Astrocyte (in vitro differentiated cells and primary cell): ENCODE results near the gene SNRPA. TPM values are rescaled to one million over a fixed set of nuclear protein-coding genes. Genes with fewer than 3 reads are reported as not detected.

Experiments used
- DNase-seq: peaks from one replicate; pipeline ENCODE4 v3.0.0-alpha.2; 2010; ENCODE audit warnings: low read depth
- FAIRE-seq: peaks from 2 replicates; lab custom pipeline; 2011; peaks lifted over from hg19 to GRCh38; lab: Jason Lieb, UNC
- H2AFZ ChIP-seq: 2 replicates; pipeline ENCODE4 v1.6.0; 2012; ENCODE audit warnings: low read depth, low read length, inconsistent platforms
- H3K27ac ChIP-seq: 2 replicates; pipeline ENCODE4 v1.5.1; 2011; ENCODE audit warnings: low read depth, low read length, inconsistent platforms
- H3K27me3 ChIP-seq: 2 replicates; pipeline ENCODE4 v1.6.0; 2011; ENCODE audit warnings: low read length, inconsistent platforms; ENCODE audit not compliant: insufficient read depth
- H3K36me3 ChIP-seq: 2 replicates; pipeline ENCODE4 v1.5.1; 2011; ENCODE audit warnings: low read length, inconsistent platforms; ENCODE audit not compliant: insufficient read depth
- H3K4me1 ChIP-seq: 2 replicates; pipeline ENCODE4 v1.5.1; 2011; ENCODE audit warnings: low read length, inconsistent platforms; ENCODE audit not compliant: insufficient read depth
- H3K4me2 ChIP-seq: 2 replicates; pipeline ENCODE4 v1.6.0; 2012; ENCODE audit warnings: low read length, inconsistent platforms
- H3K4me3 ChIP-seq: 2 replicates; pipeline ENCODE4 v1.5.1; 2011; ENCODE audit warnings: low read depth, mild to moderate bottlenecking, low read length, inconsistent platforms; ENCODE audit not compliant: insufficient read depth
- H3K79me2 ChIP-seq: 2 replicates; pipeline ENCODE4 v1.6.0; 2012; ENCODE audit warnings: mild to moderate bottlenecking, low read length, inconsistent platforms; ENCODE audit not compliant: insufficient read depth
- H3K9ac ChIP-seq: 2 replicates; pipeline ENCODE4 v1.6.0; 2012; ENCODE audit warnings: mild to moderate bottlenecking, low read length, inconsistent platforms
- H3K9me3 ChIP-seq: 2 replicates; pipeline ENCODE4 v1.5.1; 2012; ENCODE audit warnings: low read depth, mild to moderate bottlenecking, low read length, inconsistent platforms; ENCODE audit not compliant: insufficient read depth
- H4K20me1 ChIP-seq: 2 replicates; pipeline ENCODE4 v1.6.0; 2012; ENCODE audit warnings: low read length, inconsistent platforms; ENCODE audit not compliant: insufficient read depth
- H3K27ac Mint-ChIP-seq: one replicate; pipeline ENCODE4 v1.8.0; 2021; ENCODE audit warnings: mild to moderate bottlenecking, mixed read lengths; ENCODE audit not compliant: unreplicated experiment
- H3K27me3 Mint-ChIP-seq: one replicate; pipeline ENCODE4 v1.8.0; 2021; ENCODE audit warnings: low read depth, mixed read lengths; ENCODE audit not compliant: unreplicated experiment
- H3K36me3 Mint-ChIP-seq: one replicate; pipeline ENCODE4 v1.8.0; 2021; ENCODE audit warnings: low read depth, mixed read lengths; ENCODE audit not compliant: unreplicated experiment
- H3K4me1 Mint-ChIP-seq: one replicate; pipeline ENCODE4 v1.8.0; 2021; ENCODE audit warnings: low read depth, mixed read lengths; ENCODE audit not compliant: unreplicated experiment
- H3K4me3 Mint-ChIP-seq: one replicate; pipeline ENCODE4 v1.8.0; 2021; ENCODE audit warnings: mild to moderate bottlenecking, moderate library complexity, mixed read lengths; ENCODE audit not compliant: unreplicated experiment
- H3K9me3 Mint-ChIP-seq: one replicate; pipeline ENCODE4 v1.8.0; 2021; ENCODE audit warnings: mild to moderate bottlenecking, mixed read lengths; ENCODE audit not compliant: unreplicated experiment
- CTCF ChIP-seq: IDR thresholded peaks from 2 replicates; pipeline ENCODE4 v1.5.1; 2011; ENCODE audit warnings: low read depth, mild to moderate bottlenecking, inconsistent platforms, low read length, moderate library complexity; ENCODE audit not compliant: insufficient read depth
- EZH2 ChIP-seq: IDR thresholded peaks from 2 replicates; pipeline ENCODE4 v1.6.1; 2012; ENCODE audit warnings: mild to moderate bottlenecking, low read length, inconsistent platforms; ENCODE audit not compliant: insufficient read depth
- total RNA-seq: library from RNA; stranded (reverse); gene quantifications from 2 replicates; pipeline ENCODE4 v1.2.1, GENCODE V29; 2021

Gene SNRPA
- total RNA-seq, 1 donor from 2014 or later, result 67.0 TPM

GRCh38 chr19:40777937-40778705, 27.1 kb downstream of the SNRPA start, which contains the start of gene RAB4B:
TSS of gene RAB4B (plus strand) at chr19:40778247. CDS start at chr19:40778376, 129 bp downstream.
- H3K9me3 Mint-ChIP-seq, result no peaks in the 10 kb centered on the region
- no peaks in the 10 kb centered on the region for H3K27me3 Mint-ChIP-seq
- no peaks in the 10 kb centered on the region for H3K27me3 ChIP-seq
- H2AFZ ChIP-seq, result peak within 1 kb of the TSS; percentile 93
- peak within 1 kb of the TSS; percentile 81 for H3K4me3 ChIP-seq
- peaks cover 2% of the 10 kb centered on the region for H4K20me1 ChIP-seq
- H3K9ac ChIP-seq, result peak within 1 kb of the TSS; percentile 91
- peak within 1 kb of the TSS; percentile 99 for H3K4me2 ChIP-seq
- FAIRE-seq (no peak), DNase-seq (peak; percentile 99)
- peaks cover 5% of the 10 kb centered on the region for H3K36me3 Mint-ChIP-seq
- peak within 1 kb of the TSS; percentile 89 for H3K4me3 Mint-ChIP-seq
- no peaks in the 10 kb centered on the region for H3K79me2 ChIP-seq
- peaks cover 22% of the 10 kb centered on the region for H3K4me1 ChIP-seq
- H3K27ac Mint-ChIP-seq, result peak within 1 kb of the TSS; percentile 98
- peak within 1 kb of the TSS; percentile 96 for H3K27ac ChIP-seq
- peaks cover 10% of the 10 kb centered on the region for H3K4me1 Mint-ChIP-seq
- no peaks in the 10 kb centered on the region for H3K36me3 ChIP-seq
- no peaks in the 10 kb centered on the region for H3K9me3 ChIP-seq
- TF ChIP-seq CTCF, result no peak
- no peak for TF ChIP-seq EZH2

- no peaks in the 10 kb centered on the region for H3K79me2 ChIP-seq
- H3K27ac ChIP-seq, result peak overlapping the region; percentile 86
- TF ChIP-seq CTCF, result no peak
- no peak for TF ChIP-seq EZH2
- DNase-seq (peak; percentile 22), FAIRE-seq (no peak)
- peaks cover 10% of the 10 kb centered on the region for H3K4me1 Mint-ChIP-seq
- H3K9ac ChIP-seq, result peak overlapping the region; percentile 91
- H3K9me3 ChIP-seq, result no peaks in the 10 kb centered on the region
- H3K9me3 Mint-ChIP-seq, result no peaks in the 10 kb centered on the region
- H2AFZ ChIP-seq, result peak overlapping the region; percentile 93
- peaks cover 5% of the 10 kb centered on the region for H3K36me3 Mint-ChIP-seq
- H4K20me1 ChIP-seq, result peaks cover 2% of the 10 kb centered on the region
- H3K36me3 ChIP-seq, result no peaks in the 10 kb centered on the region
- peaks cover 22% of the 10 kb centered on the region for H3K4me1 ChIP-seq
- H3K4me3 ChIP-seq, result peak overlapping the region; percentile 81
- peak overlapping the region; percentile 99 for H3K4me2 ChIP-seq
- H3K27me3 Mint-ChIP-seq, result no peaks in the 10 kb centered on the region
- H3K4me3 Mint-ChIP-seq, result peak overlapping the region; percentile 89
- no peaks in the 10 kb centered on the region for H3K27me3 ChIP-seq
- peak overlapping the region; percentile 98 for H3K27ac Mint-ChIP-seq
Observed at GRCh38 chr19:40778706-40779284, 27.8 kb downstream of the SNRPA start.
